ENCODE measurements around the gene PCCA.

PCCA gene

GRCh38 chr13:100100115-100100879 is 11.4 kb downstream of the PCCA start:
- TF ChIP-seq CTCF (IDR thresholded peaks at IDR 0.05) = no peak
- peaks cover 59% of the 10 kb centered on the region for H3K36me3 Mint-ChIP-seq (ENCODE audit: low read depth)
- peaks cover 15% of the 10 kb centered on the region for H3K9me3 Mint-ChIP-seq
- peaks cover 12% of the 10 kb centered on the region for H3K4me1 Mint-ChIP-seq
- no peak overlapping the region for H3K27ac Mint-ChIP-seq
- no peak for DNase-seq
- H3K4me3 Mint-ChIP-seq = no peak overlapping the region
- H3K27me3 Mint-ChIP-seq (ENCODE audit: low read depth, poor library complexity) = no peaks in the 10 kb centered on the region

- no peak overlapping the region for H3K4me3 Mint-ChIP-seq
- peaks cover 12% of the 10 kb centered on the region for H3K4me1 Mint-ChIP-seq
Observed at GRCh38 chr13:100102042-100102441, 13.1 kb downstream of the PCCA start.

GRCh38 chr13:100106005-100106404 is 17.1 kb downstream of the PCCA start:
- no peak for DNase-seq
- no peak for TF ChIP-seq CTCF (IDR thresholded peaks at IDR 0.05)
- Mint-ChIP-seq H3K27ac (no peak overlapping the region), H3K27me3 (ENCODE audit: low read depth, poor library complexity) (no peaks in the 10 kb centered on the region), H3K4me1 (peaks cover 5% of the 10 kb centered on the region), H3K36me3 (ENCODE audit: low read depth) (peaks cover 43% of the 10 kb centered on the region), H3K9me3 (peaks cover 5% of the 10 kb centered on the region), H3K4me3 (no peak overlapping the region)

More at GRCh38 chr13:100102042-100102441, 13.1 kb downstream of the PCCA start:
- no peaks in the 10 kb centered on the region for H3K27me3 Mint-ChIP-seq (ENCODE audit: low read depth, poor library complexity)
- DNase-seq = no peak
- H3K9me3 Mint-ChIP-seq = peaks cover 6% of the 10 kb centered on the region
- no peak overlapping the region for H3K27ac Mint-ChIP-seq
- H3K36me3 Mint-ChIP-seq (ENCODE audit: low read depth) = peaks cover 54% of the 10 kb centered on the region
- no peak for TF ChIP-seq CTCF (IDR thresholded peaks at IDR 0.05)

DNA sequence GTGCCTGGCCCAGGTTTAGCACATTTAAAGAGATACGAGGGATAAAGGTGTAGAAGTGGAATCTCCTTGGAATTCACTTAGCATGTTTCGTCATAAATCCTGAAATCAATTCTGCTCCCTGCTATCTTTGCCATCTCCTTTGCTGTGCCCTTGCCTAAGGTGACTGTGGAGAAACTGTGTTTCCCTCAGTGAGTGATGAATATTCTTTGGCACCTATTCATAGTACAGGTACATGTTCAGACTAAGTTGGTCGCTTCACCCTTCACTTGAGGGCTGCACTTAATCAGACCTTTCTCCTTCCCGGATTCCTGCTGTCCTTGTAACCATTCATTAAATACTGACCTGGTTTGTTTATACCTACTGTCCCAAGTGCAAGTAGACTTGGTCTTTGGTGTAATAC is 17.8 kb downstream of the PCCA start:
- no peak for DNase-seq
- Mint-ChIP-seq H3K4me3 (no peak overlapping the region), H3K27ac (no peak overlapping the region), H3K9me3 (peaks cover 5% of the 10 kb centered on the region), H3K4me1 (peaks cover 5% of the 10 kb centered on the region), H3K36me3 (ENCODE audit: low read depth) (peaks cover 43% of the 10 kb centered on the region), H3K27me3 (ENCODE audit: low read depth, poor library complexity) (no peaks in the 10 kb centered on the region)
- no peak for TF ChIP-seq CTCF (IDR thresholded peaks at IDR 0.05)

GRCh38 chr13:100108913-100109507 is 20.1 kb downstream of the PCCA start:
- H3K4me3 Mint-ChIP-seq = no peak overlapping the region
- H3K27me3 Mint-ChIP-seq (ENCODE audit: low read depth, poor library complexity) = no peaks in the 10 kb centered on the region
- H3K4me1 Mint-ChIP-seq = no peaks in the 10 kb centered on the region
- peaks cover 40% of the 10 kb centered on the region for H3K36me3 Mint-ChIP-seq (ENCODE audit: low read depth)
- no peak for DNase-seq
- no peak for TF ChIP-seq CTCF (IDR thresholded peaks at IDR 0.05)
- no peak overlapping the region for H3K27ac Mint-ChIP-seq
- peaks cover 1% of the 10 kb centered on the region for H3K9me3 Mint-ChIP-seq

DNA sequence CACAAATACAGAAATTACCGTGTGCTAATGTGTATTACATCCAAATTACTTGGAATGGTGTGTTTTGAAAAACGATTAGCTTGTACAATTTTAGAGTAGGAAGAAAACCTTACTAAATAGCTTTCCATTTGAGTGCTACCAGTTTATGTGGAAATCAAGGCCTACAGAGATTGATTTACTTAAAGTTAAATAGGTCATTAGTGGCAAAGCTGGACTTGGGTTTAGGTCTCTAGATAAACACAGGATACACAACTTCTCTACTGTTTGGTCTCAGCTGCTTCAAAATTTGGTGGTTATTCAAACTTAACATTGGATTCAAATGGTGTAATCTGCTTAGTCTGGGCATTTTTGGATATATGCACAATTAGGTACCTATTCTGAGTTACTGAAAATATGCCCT is 21.4 kb downstream of the PCCA start:
- Mint-ChIP-seq H3K36me3 (ENCODE audit: low read depth) (peaks cover 41% of the 10 kb centered on the region), H3K4me3 (no peak overlapping the region), H3K27me3 (ENCODE audit: low read depth, poor library complexity) (no peaks in the 10 kb centered on the region), H3K9me3 (no peaks in the 10 kb centered on the region), H3K27ac (no peak overlapping the region), H3K4me1 (no peaks in the 10 kb centered on the region)
- DNase-seq = no peak
- no peak for TF ChIP-seq CTCF (IDR thresholded peaks at IDR 0.05)
